GM18858 (cell line): ENCODE measurements around the gene FRMPD4.

Experiments
- ATAC-seq: cut with Tn5 transposase; IDR thresholded peaks from one replicate; pipeline ENCODE4 v1.9.1; 2021; ENCODE audit not compliant: unreplicated experiment

The FRMPD4 gene

GRCh38 chrX:12423346-12423745 lies 285.1 kb downstream of the FRMPD4 start:
- ATAC-seq, result no peak

- ATAC-seq, result no peak
Observed at GRCh38 chrX:12425496-12425895, 287.2 kb downstream of the FRMPD4 start.

- no peak for ATAC-seq
Observed at GRCh38 chrX:12426420-12426819, 288.1 kb downstream of the FRMPD4 start.

- no peak for ATAC-seq
Observed at GRCh38 chrX:12434493-12434892, 296.2 kb downstream of the FRMPD4 start.

GRCh38 chrX:12439416-12439815 lies 301.1 kb downstream of the FRMPD4 start:
- no peak for ATAC-seq

- ATAC-seq, result no peak
Observed at GRCh38 chrX:12440246-12440645, 302.0 kb downstream of the FRMPD4 start.

GRCh38 chrX:12441381-12442128 lies 303.3 kb downstream of the FRMPD4 start:
- no peak for ATAC-seq

- peak; percentile 79 for ATAC-seq
Observed at GRCh38 chrX:12443534-12444098, 305.3 kb downstream of the FRMPD4 start.

GRCh38 chrX:12446342-12447075 lies 308.2 kb downstream of the FRMPD4 start:
- no peak for ATAC-seq

- no peak for ATAC-seq
Observed at GRCh38 chrX:12447448-12448064, 309.3 kb downstream of the FRMPD4 start.

- no peak for ATAC-seq
Observed at GRCh38 chrX:12452268-12452667, 314.0 kb downstream of the FRMPD4 start.

- ATAC-seq, result no peak
Observed at GRCh38 chrX:12460929-12461328, 322.7 kb downstream of the FRMPD4 start.

GRCh38 chrX:12463052-12463451 lies 324.8 kb downstream of the FRMPD4 start:
- no peak for ATAC-seq

GRCh38 chrX:12463873-12464272 lies 325.6 kb downstream of the FRMPD4 start:
- ATAC-seq, result no peak

- ATAC-seq, result no peak
Observed at GRCh38 chrX:12467321-12467720, 329.0 kb downstream of the FRMPD4 start.

- ATAC-seq, result no peak
Observed at GRCh38 chrX:12469296-12469695, 331.0 kb downstream of the FRMPD4 start.

- ATAC-seq, result no peak
Observed at GRCh38 chrX:12471061-12471460, 332.8 kb downstream of the FRMPD4 start.

GRCh38 chrX:12480956-12481355 lies 342.7 kb downstream of the FRMPD4 start:
- no peak for ATAC-seq

- ATAC-seq, result no peak
Observed at GRCh38 chrX:12488220-12488619, 349.9 kb downstream of the FRMPD4 start.

- ATAC-seq, result no peak
Observed at GRCh38 chrX:12488771-12489170, 350.5 kb downstream of the FRMPD4 start.

- ATAC-seq, result no peak
Observed at GRCh38 chrX:12489341-12489740, 351.1 kb downstream of the FRMPD4 start.
